HepG2 (cell line): ENCODE data around the gene SIGLEC1. TPM values are rescaled to one million over a fixed set of nuclear protein-coding genes. Genes with fewer than 3 reads are reported as not detected.

Source experiments
- ATAC-seq: fragments of 200-7000 bp; cut with Tn5 transposase; 3 replicates; pipeline ENCODE4 v1.9.1; 2020; ENCODE audit warnings: mild to moderate bottlenecking, moderate library complexity
- BruUV-seq: library from RNA; stranded (reverse); fragments of 400-500 nt; replicated peaks from 2 replicates; lab custom pipeline; 2021; lab: Mats Ljungman, UMichigan
- CTCF ChIA-PET: fragments of 300-600 bp; formaldehyde crosslinking; extraction: SDS; loops from one replicate; lab custom pipeline; 2021; ENCODE audit warnings: low total read pairs, inconsistent platforms, low intra/inter-chr PET ratio; lab: Yijun Ruan, JAX
- POLR2A ChIA-PET: fragments of 350-600 bp; sonication (Branson Sonifier 250); formaldehyde crosslinking; loops from one replicate; lab custom pipeline; 2020; ENCODE audit warnings: antibody characterized with exemption, inconsistent platforms; lab: Yijun Ruan, JAX
- DNase-seq: peaks from one replicate; pipeline ENCODE4 v3.0.0-alpha.2; 2015; ENCODE audit warnings: low spot score
- FAIRE-seq: peaks from 3 replicates; lab custom pipeline; 2011; peaks lifted over from hg19 to GRCh38; lab: Jason Lieb, UNC
- H2AFZ ChIP-seq: one replicate; pipeline ENCODE4 v1.6.1; 2011; ENCODE audit warnings: low read length, inconsistent platforms
- H3K27ac ChIP-seq: fragments of 300-600 bp; 3 replicates; pipeline ENCODE4 v1.8.0; 2011; ENCODE audit warnings: mixed run types, mild to moderate bottlenecking, mixed read lengths, low read length, inconsistent platforms; ENCODE audit not compliant: insufficient read depth; ENCODE audit errors: extremely low read length
- H3K27me3 ChIP-seq, 2 experiments: fragments of 200-600 bp in 1 of 2; 2 replicates in 1 of 2; 3 replicates in 1 of 2; pipeline versions ENCODE4 v1.6.0 to v1.8.0; 2011; ENCODE audit warnings: low read length in 2 of 2, mild to moderate bottlenecking in 2 of 2, moderate library complexity in 2 of 2, inconsistent platforms in 1 of 2; ENCODE audit not compliant: insufficient read depth in 2 of 2, control insufficient read depth in 1 of 2
- H3K36me3 ChIP-seq, 2 experiments: fragments of 200-600 bp in 1 of 2; replicated peaks in 1 of 2; 2 replicates in 1 of 2; 3 replicates in 1 of 2; pipeline versions ENCODE4 v1.5.1 to v1.8.0; 2011; ENCODE audit warnings: low read length in 2 of 2, inconsistent platforms in 1 of 2; ENCODE audit not compliant: insufficient read depth in 2 of 2, control insufficient read depth in 1 of 2
- H3K4me1 ChIP-seq: 2 replicates; pipeline ENCODE4 v1.5.1; 2012; ENCODE audit warnings: low read length, inconsistent platforms; ENCODE audit not compliant: insufficient read depth
- H3K4me2 ChIP-seq: 2 replicates; pipeline ENCODE4 v1.6.0; 2011; ENCODE audit warnings: low read depth, low read length, inconsistent platforms
- H3K4me3 ChIP-seq, 3 experiments: fragments of 200-600 bp in 1 of 3; sonication (generic), shearing (Covaris generic) in 1 of 3; replicated peaks in 1 of 3; 2 replicates each; pipeline ENCODE4 v1.5.1; 2011 to 2016; ENCODE audit warnings: low read length in 3 of 3, inconsistent platforms in 2 of 3, low read depth in 2 of 3, mild to moderate bottlenecking in 2 of 3, control low read depth in 1 of 3, mixed read lengths in 1 of 3; ENCODE audit not compliant: insufficient read depth in 1 of 3
- H3K79me2 ChIP-seq: one replicate; pipeline ENCODE4 v1.6.1; 2011; ENCODE audit warnings: low read length, inconsistent platforms; ENCODE audit not compliant: insufficient read depth
- H3K9ac ChIP-seq: 2 replicates; pipeline ENCODE4 v1.6.0; 2011; ENCODE audit warnings: mild to moderate bottlenecking, low read depth, low read length, inconsistent platforms; ENCODE audit not compliant: insufficient read depth
- H3K9me3 ChIP-seq: 2 replicates; pipeline ENCODE4 v1.5.1; 2012; ENCODE audit warnings: mild to moderate bottlenecking, low read length
- H4K20me1 ChIP-seq: 2 replicates; pipeline ENCODE4 v1.6.0; 2011; ENCODE audit warnings: inconsistent platforms, mild to moderate bottlenecking, low read length, moderate library complexity; ENCODE audit not compliant: insufficient read depth
- DPF2 ChIP-seq: sonication (generic); formaldehyde crosslinking; IDR thresholded peaks from 2 replicates; pipeline ENCODE4 v1.4.0; 2020; ENCODE audit warnings: mild to moderate bottlenecking, low read depth, missing genetic modification reagents, borderline replicate concordance
- ETV5 ChIP-seq: IDR thresholded peaks from 2 replicates; pipeline ENCODE4 v1.6.1; 2018; ENCODE audit warnings: missing biosample characterization, missing genetic modification reagents, inconsistent platforms, borderline replicate concordance
- SAP130 ChIP-seq: IDR thresholded peaks from 2 replicates; pipeline ENCODE4 v1.6.1; 2016; ENCODE audit warnings: low read depth
- SRY ChIP-seq: sonication (generic); formaldehyde crosslinking; IDR thresholded peaks from 2 replicates; pipeline ENCODE4 v1.8.0; 2022; ENCODE audit warnings: mild to moderate bottlenecking, missing genetic modification reagents
- TARDBP ChIP-seq: sonication (generic); formaldehyde crosslinking; IDR thresholded peaks from 2 replicates; pipeline ENCODE4 v1.8.0; 2022; ENCODE audit warnings: mild to moderate bottlenecking, missing genetic modification reagents
- WGBS: methylation state at CpG from one replicate; pipeline ENCODE4 v1.1.6; 2017; ENCODE audit warnings: low lambda C conversion rate; 5-methylcytosine and 5-hydroxymethylcytosine counted together
- in situ Hi-C: cut with HindIII; loops from 2 replicates; pipeline ENCODE4 v1.10.0; 2017; ENCODE audit warnings: low pct_unique_long_range_greater_than_20kb; ENCODE audit not compliant: extremely low pct_ligation_motif_present
- intact Hi-C: fragments of 100-400 bp; cut with micrococcal nuclease; formaldehyde crosslinking; loops from one replicate; pipeline ENCODE4 v1.10.0; 2022; ENCODE audit not compliant: unreplicated experiment
- polyA plus RNA-seq, 8 experiments: library from polyadenylated mRNA; depleted of rRNA in 3 of 8; stranded (reverse) in 7 of 8; unstranded in 1 of 8; fragments of >200 nt; fragmentation: Illumina TruSeq in 4 of 8; extraction: Trizol in 4 of 8; gene quantifications; 2 replicates each; pipeline versions ENCODE4 v1.2.1 to v1.2.3, GENCODE V29; 2011 to 2016; ENCODE audit warnings: low read depth in 4 of 8, missing spikeins in 1 of 8, mixed read lengths in 1 of 8; ENCODE audit not compliant: insufficient read depth in 1 of 8
- total RNA-seq, 5 experiments: library from RNA; depleted of rRNA; stranded (reverse); fragments of >200 nt; fragmentation: Illumina TruSeq; extraction: Trizol; gene quantifications; 2 replicates each; pipeline ENCODE4 v1.2.3, GENCODE V29; 2016; ENCODE audit warnings: low read depth in 1 of 5
- TF ChIP-seq, protein P1 (sequence below): sonication (generic); IDR thresholded peaks from 2 replicates; pipeline ENCODE4 v1.6.1; 2016; ENCODE audit warnings: low read depth, borderline replicate concordance
- TF ChIP-seq, protein P2 (sequence below): sonication (generic); formaldehyde crosslinking; IDR thresholded peaks from 2 replicates; pipeline ENCODE4 v1.8.0; 2022; ENCODE audit warnings: missing genetic modification reagents, mild to moderate bottlenecking, moderate library complexity, borderline replicate concordance
- TF ChIP-seq, protein P3 (sequence below): IDR thresholded peaks from 2 replicates; pipeline ENCODE4 v1.6.1; 2016; ENCODE audit warnings: low read depth, control low read depth
- TF ChIP-seq, protein P4 (sequence below): IDR thresholded peaks from 2 replicates; pipeline ENCODE4 v1.6.1; 2012; ENCODE audit warnings: low read depth, low read length, improper control_type of control experiment
- TF ChIP-seq, protein P5 (sequence below): sonication (generic); formaldehyde crosslinking; IDR thresholded peaks from 2 replicates; pipeline ENCODE4 v1.4.0; 2020; ENCODE audit warnings: missing genetic modification reagents

The SIGLEC1 gene
- total and polyA plus RNA-seq, 2 of the 13 experiments (the other 11 are each of a cell fraction or from before 2014, with no cell fraction given), result 0.01 TPM; not detected in 1

DNA sequence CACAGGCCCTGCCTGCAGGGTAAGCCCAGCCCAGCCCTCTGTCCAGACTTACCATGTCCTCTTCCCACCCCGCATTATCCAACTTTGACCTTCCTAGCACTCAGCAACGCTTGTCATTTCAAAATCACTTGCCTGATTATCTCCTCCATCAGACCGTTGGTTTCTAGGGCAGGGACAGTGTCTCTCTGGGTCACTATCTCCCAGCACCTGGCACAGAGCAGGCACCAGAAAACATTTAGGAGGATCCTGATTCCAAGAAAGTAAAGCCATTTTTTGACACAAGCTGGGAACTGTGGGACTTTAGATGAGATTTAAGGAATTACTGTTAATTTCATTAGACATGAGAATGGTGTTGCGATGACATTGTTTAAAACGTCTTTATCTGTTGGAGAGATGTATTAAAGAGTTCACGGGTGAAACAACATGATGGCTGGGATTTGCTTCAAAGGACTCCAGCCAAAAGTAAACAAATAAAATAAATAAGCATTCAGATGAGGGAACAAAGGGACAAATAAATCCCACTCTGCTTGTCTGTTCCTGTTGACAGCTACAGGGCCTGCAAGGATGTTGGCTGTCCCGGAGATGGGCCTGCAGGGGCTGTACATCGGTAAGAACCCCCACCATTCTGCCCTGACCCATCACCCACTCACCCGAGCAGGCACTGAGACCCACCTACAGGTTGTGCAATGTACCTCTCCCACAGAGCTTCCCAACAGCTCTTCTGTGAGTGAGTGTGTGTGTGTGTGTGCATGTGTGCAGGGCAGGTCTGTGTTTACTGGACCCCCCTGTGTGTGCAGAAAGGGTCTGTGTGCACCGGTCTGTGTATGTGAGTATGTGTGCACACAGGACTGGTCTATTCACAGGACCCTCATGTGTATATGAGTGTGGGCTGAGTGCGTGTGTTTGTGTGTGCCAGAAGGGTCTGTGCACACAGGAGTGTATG is 26.0 kb upstream of the SIGLEC1 start:
- Histone ChIP-seq H2AFZ (no peak overlapping the region), H3K4me2 (peak overlapping the region; percentile 52), H3K79me2 (no peaks in the 10 kb centered on the region), H3K9me3 (no peaks in the 10 kb centered on the region), H3K4me3 (peak overlapping the region in 1 of 3 experiments; percentile 3; a peak in 1 of 6 replicates), H3K9ac (no peak overlapping the region), H3K4me1 (peaks cover 41% of the 10 kb centered on the region), H3K36me3 (no peaks in the 10 kb centered on the region), H3K27ac (no peak overlapping the region), H4K20me1 (no peaks in the 10 kb centered on the region), H3K27me3 (peaks cover 3 to 17% of the 10 kb centered on the region in 2 experiments)
- intact Hi-C loops (no loop called here), in situ Hi-C loops (no loop called here)
- ChIA-PET POLR2A (no interaction called here), CTCF (no interaction called here)
- DNase-seq (peak; percentile 33), FAIRE-seq (peak; percentile 37), ATAC-seq (peak; percentile 19)
- no TSS peak for BruUV-seq
- 6% methylated on average over 11 of the region's 11 CpGs for WGBS
- TF ChIP-seq ETV5 (CRISPR knock-in tag), result 0 out of 2 replicates have a peak, but pooled peaks have one; percentile 9
- TF ChIP-seq, protein P1, sequence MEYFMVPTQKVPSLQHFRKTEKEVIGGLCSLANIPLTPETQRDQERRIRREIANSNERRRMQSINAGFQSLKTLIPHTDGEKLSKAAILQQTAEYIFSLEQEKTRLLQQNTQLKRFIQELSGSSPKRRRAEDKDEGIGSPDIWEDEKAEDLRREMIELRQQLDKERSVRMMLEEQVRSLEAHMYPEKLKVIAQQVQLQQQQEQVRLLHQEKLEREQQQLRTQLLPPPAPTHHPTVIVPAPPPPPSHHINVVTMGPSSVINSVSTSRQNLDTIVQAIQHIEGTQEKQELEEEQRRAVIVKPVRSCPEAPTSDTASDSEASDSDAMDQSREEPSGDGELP, result 0 out of 2 replicates have a peak, but pooled peaks have one; percentile 17
- peak; percentile 56; the same call in 1 of the 2 replicates for TF ChIP-seq SRY (CRISPR knock-in tag)
- 0 out of 2 replicates have a peak, but pooled peaks have one; percentile 18 for TF ChIP-seq DPF2 (CRISPR knock-in tag)
- TF ChIP-seq, protein P2, sequence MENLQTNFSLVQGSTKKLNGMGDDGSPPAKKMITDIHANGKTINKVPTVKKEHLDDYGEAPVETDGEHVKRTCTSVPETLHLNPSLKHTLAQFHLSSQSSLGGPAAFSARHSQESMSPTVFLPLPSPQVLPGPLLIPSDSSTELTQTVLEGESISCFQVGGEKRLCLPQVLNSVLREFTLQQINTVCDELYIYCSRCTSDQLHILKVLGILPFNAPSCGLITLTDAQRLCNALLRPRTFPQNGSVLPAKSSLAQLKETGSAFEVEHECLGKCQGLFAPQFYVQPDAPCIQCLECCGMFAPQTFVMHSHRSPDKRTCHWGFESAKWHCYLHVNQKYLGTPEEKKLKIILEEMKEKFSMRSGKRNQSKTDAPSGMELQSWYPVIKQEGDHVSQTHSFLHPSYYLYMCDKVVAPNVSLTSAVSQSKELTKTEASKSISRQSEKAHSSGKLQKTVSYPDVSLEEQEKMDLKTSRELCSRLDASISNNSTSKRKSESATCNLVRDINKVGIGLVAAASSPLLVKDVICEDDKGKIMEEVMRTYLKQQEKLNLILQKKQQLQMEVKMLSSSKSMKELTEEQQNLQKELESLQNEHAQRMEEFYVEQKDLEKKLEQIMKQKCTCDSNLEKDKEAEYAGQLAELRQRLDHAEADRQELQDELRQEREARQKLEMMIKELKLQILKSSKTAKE (CRISPR knock-in tag), result 0 out of 2 replicates have a peak, but pooled peaks have one; percentile 43
- TF ChIP-seq, protein P3, sequence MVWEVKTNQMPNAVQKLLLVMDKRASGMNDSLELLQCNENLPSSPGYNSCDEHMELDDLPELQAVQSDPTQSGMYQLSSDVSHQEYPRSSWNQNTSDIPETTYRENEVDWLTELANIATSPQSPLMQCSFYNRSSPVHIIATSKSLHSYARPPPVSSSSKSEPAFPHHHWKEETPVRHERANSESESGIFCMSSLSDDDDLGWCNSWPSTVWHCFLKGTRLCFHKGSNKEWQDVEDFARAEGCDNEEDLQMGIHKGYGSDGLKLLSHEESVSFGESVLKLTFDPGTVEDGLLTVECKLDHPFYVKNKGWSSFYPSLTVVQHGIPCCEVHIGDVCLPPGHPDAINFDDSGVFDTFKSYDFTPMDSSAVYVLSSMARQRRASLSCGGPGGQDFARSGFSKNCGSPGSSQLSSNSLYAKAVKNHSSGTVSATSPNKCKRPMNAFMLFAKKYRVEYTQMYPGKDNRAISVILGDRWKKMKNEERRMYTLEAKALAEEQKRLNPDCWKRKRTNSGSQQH (CRISPR knock-in tag), result no peak
- TF ChIP-seq, protein P4, sequence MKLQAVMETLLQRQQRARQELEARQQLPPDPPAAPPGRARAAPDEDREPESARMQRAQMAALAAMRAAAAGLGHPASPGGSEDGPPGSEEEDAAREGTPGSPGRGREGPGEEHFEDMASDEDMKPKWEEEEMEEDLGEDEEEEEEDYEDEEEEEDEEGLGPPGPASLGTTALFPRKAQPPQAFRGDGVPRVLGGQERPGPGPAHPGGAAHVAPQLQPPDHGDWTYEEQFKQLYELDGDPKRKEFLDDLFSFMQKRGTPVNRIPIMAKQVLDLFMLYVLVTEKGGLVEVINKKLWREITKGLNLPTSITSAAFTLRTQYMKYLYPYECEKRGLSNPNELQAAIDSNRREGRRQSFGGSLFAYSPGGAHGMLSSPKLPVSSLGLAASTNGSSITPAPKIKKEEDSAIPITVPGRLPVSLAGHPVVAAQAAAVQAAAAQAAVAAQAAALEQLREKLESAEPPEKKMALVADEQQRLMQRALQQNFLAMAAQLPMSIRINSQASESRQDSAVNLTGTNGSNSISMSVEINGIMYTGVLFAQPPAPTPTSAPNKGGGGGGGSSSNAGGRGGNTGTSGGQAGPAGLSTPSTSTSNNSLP, result 0 out of 2 replicates have a peak, but pooled peaks have one; percentile 11
- 0 out of 2 replicates have a peak, but pooled peaks have one; percentile 12 for TF ChIP-seq SAP130
- peak; percentile 55; the same call in 1 of the 2 replicates for TF ChIP-seq TARDBP (CRISPR knock-in tag)
- TF ChIP-seq, protein P5, sequence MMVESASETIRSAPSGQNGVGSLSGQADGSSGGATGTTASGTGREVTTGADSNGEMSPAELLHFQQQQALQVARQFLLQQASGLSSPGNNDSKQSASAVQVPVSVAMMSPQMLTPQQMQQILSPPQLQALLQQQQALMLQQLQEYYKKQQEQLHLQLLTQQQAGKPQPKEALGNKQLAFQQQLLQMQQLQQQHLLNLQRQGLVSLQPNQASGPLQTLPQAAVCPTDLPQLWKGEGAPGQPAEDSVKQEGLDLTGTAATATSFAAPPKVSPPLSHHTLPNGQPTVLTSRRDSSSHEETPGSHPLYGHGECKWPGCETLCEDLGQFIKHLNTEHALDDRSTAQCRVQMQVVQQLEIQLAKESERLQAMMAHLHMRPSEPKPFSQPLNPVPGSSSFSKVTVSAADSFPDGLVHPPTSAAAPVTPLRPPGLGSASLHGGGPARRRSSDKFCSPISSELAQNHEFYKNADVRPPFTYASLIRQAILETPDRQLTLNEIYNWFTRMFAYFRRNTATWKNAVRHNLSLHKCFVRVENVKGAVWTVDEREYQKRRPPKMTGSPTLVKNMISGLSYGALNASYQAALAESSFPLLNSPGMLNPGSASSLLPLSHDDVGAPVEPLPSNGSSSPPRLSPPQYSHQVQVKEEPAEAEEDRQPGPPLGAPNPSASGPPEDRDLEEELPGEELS (CRISPR knock-in tag), result peak; percentile 47; the same call in 1 of the 2 replicates
